ENCODE results near the gene HDGFL2. TPM values are rescaled to one million over a fixed set of nuclear protein-coding genes. Genes with fewer than 3 reads are reported as not detected.

Gene HDGFL2
- total RNA-seq, 1 experiment from 2014 or later = 75.2 TPM

GRCh38 chr19:4488496-4488895 lies 16.4 kb downstream of the HDGFL2 start:
- H2AFZ ChIP-seq (ENCODE audit: low read depth, low read length, poor library complexity, severe bottlenecking) = no peak overlapping the region
- no peak overlapping the region for H3K4me3 ChIP-seq (replicated peaks in 1 of 2; ENCODE audit: low read depth in 1 of 2, low read length in 2 of 2)
- TF ChIP-seq MAX (IDR thresholded peaks at IDR 0.05) (no peak), ZBTB33 (IDR thresholded peaks at IDR 0.05; ENCODE audit: extremely low read depth, insufficient replicate concordance, low read length) (no peak), SRF (IDR thresholded peaks at IDR 0.05; ENCODE audit: low read depth) (no peak), EZH2 (IDR thresholded peaks at IDR 0.05) (no peak), ZNF274 (IDR thresholded peaks at IDR 0.05; ENCODE audit: low read depth, low read length) (no peak), ZFX (IDR thresholded peaks at IDR 0.05) (no peak), SIN3A (IDR thresholded peaks at IDR 0.05; ENCODE audit: low read depth) (no peak), POLR2AphosphoS5 (IDR thresholded peaks at IDR 0.05; ENCODE audit: low read depth, low read length) (no peak), CEBPB (IDR thresholded peaks at IDR 0.05; ENCODE audit: low read depth) (no peak), FOSL1 (IDR thresholded peaks at IDR 0.05; ENCODE audit: low read depth) (no peak), CTCF (IDR thresholded peaks at IDR 0.05 in 2 of 3, conservative IDR thresholded peaks at IDR 0.05 in 1 of 3; ENCODE audit: borderline replicate concordance in 1 of 3, insufficient read depth in 1 of 3, low read depth in 2 of 3, low read length in 2 of 3) (no peak), POLR2A (IDR thresholded peaks at IDR 0.05; ENCODE audit: borderline replicate concordance, extremely low read depth, insufficient read depth, insufficient read length) (no peak), SP1 (IDR thresholded peaks at IDR 0.05; ENCODE audit: low read depth) (no peak)
- H3K9me3 ChIP-seq (ENCODE audit: control insufficient read depth in 1 of 2, insufficient read depth in 1 of 2, low read depth in 1 of 2, low read length in 2 of 2) = peaks cover 0 to 4% of the 10 kb centered on the region in 2 experiments; a peak in 1 of 4 replicates
- no peak for ATAC-seq
- no peak overlapping the region for H3K4me2 ChIP-seq (ENCODE audit: low read length)
- ChIA-PET CTCF (no interaction called here), RAD21 (ENCODE audit: low non-redundant PET in 1 of 2, low total read pairs in 2 of 2, uncharacterized antibody in 2 of 2, unreplicated experiment in 2 of 2) (no interaction called here), POLR2A (no interaction called here)
- H4K20me1 ChIP-seq (ENCODE audit: insufficient read depth) = no peaks in the 10 kb centered on the region
- peaks cover 6 to 24% of the 10 kb centered on the region in 2 experiments; a peak in 3 of 4 replicates for H3K36me3 ChIP-seq (ENCODE audit: control insufficient read depth in 1 of 2, insufficient read depth in 2 of 2, low read length in 2 of 2)
- BruUV-seq (replicated peaks) = no TSS peak
- H3K4me1 ChIP-seq (ENCODE audit: control insufficient read depth in 1 of 2, insufficient read depth in 2 of 2, low read length in 2 of 2) = no peaks in the 10 kb centered on the region
- no peak overlapping the region for H3K9ac ChIP-seq (ENCODE audit: low read length)
- H3K79me2 ChIP-seq (ENCODE audit: insufficient read depth, low read length) = peaks cover 2% of the 10 kb centered on the region; the same call in 1 of the 2 replicates
- intact Hi-C loops (cut with micrococcal nuclease) = no loop called here
- no peaks in the 10 kb centered on the region for H3K27me3 ChIP-seq (ENCODE audit: insufficient read depth, low read length)
- H3K9me2 ChIP-seq (ENCODE audit: insufficient read depth) = no peaks in the 10 kb centered on the region
- no peak overlapping the region for H3K27ac ChIP-seq (ENCODE audit: low read depth, low read length)
- DNase-seq (ENCODE audit: low read depth, low spot score) = no peak
